Measurements from ENCODE around the gene MTMR3.

- no peak for TF ChIP-seq CTCF (IDR thresholded peaks at IDR 0.05)
- no peak for TF ChIP-seq POLR2A (IDR thresholded peaks at IDR 0.05)
- no peak for TF ChIP-seq EP300 (IDR thresholded peaks at IDR 0.05)
- TF ChIP-seq POLR2AphosphoS5 (IDR thresholded peaks at IDR 0.05) = no peak
Observed at GRCh38 chr22:29872989-29873388, 10.0 kb upstream of the MTMR3 start.

Data from gastroesophageal sphincter (tissue), 3 donors.